Skeletal muscle tissue (tissue), 4 donors: ENCODE data around the gene MTMR3. TPM values are rescaled to one million over a fixed set of nuclear protein-coding genes. Genes with fewer than 3 reads are reported as not detected.

Experiments
- H3K27ac ChIP-seq: one replicate; pipeline ENCODE4 v1.7.0; 2013; ENCODE audit warnings: mild to moderate bottlenecking, low read depth, low read length, inconsistent platforms
- H3K27me3 ChIP-seq, 3 donors: one replicate each; pipeline ENCODE4 v1.7.0; 2013; ENCODE audit warnings: low read length in 3 of 3; ENCODE audit not compliant: control insufficient read depth in 3 of 3, insufficient read depth in 3 of 3
- H3K36me3 ChIP-seq, 3 donors: one replicate each; pipeline ENCODE4 v1.7.0; 2013; ENCODE audit warnings: low read length in 3 of 3; ENCODE audit not compliant: control insufficient read depth in 3 of 3, insufficient read depth in 3 of 3
- H3K4me1 ChIP-seq, 3 donors: one replicate each; pipeline ENCODE4 v1.7.0; 2013; ENCODE audit warnings: low read length in 3 of 3, mild to moderate bottlenecking in 3 of 3; ENCODE audit not compliant: control insufficient read depth in 3 of 3, insufficient read depth in 3 of 3
- H3K4me3 ChIP-seq, 3 donors: one replicate each; pipeline ENCODE4 v1.7.0; 2013; ENCODE audit warnings: low read length in 3 of 3
- H3K9ac ChIP-seq, 3 donors: one replicate each; pipeline ENCODE4 v1.7.0; 2013; ENCODE audit warnings: low read length in 3 of 3, mild to moderate bottlenecking in 3 of 3, moderate library complexity in 2 of 3, low read depth in 1 of 3
- H3K9me3 ChIP-seq, 3 donors: one replicate each; pipeline ENCODE4 v1.7.0; 2013; ENCODE audit warnings: low read length in 3 of 3; ENCODE audit not compliant: control insufficient read depth in 3 of 3
- total RNA-seq: library from RNA; depleted of rRNA; stranded (reverse); fragments of >200 nt; gene quantifications from one replicate; pipeline ENCODE4 v1.2.3, GENCODE V29; 2014
- donor health status: Osteomylitis.

The MTMR3 gene
- total RNA-seq, 1 donor from 2014 or later: 38.6 TPM

DNA sequence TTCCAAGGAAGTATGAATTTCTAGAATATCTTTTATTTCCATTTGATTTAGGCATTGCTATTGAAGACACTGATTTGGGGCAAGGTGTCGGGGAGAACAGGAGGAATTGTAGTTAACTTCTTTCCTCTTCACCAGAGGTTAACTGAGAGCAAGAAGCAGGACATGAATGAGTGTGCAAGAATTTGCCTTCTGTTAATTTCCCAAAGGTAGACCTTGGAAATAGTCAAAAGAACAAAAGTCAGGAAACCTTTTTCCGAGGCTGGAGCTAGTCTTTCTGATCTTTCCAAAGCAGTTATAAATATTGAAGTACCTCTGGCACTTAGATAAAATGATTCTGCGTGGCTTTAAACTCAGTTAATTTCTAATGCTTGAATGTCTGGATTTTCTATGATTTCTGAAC is 66.9 kb downstream of the MTMR3 start:
- Histone ChIP-seq H3K27me3 (no peaks in the 10 kb centered on the region), H3K4me1 (peaks cover 11 to 21% (median 15%) of the 10 kb centered on the region in 3 donors), H3K9ac (peak overlapping the region in 1 of 3 donors; percentile 34), H3K9me3 (no peaks in the 10 kb centered on the region), H3K27ac (no peak overlapping the region), H3K4me3 (no peak overlapping the region), H3K36me3 (no peaks in the 10 kb centered on the region)

DNA sequence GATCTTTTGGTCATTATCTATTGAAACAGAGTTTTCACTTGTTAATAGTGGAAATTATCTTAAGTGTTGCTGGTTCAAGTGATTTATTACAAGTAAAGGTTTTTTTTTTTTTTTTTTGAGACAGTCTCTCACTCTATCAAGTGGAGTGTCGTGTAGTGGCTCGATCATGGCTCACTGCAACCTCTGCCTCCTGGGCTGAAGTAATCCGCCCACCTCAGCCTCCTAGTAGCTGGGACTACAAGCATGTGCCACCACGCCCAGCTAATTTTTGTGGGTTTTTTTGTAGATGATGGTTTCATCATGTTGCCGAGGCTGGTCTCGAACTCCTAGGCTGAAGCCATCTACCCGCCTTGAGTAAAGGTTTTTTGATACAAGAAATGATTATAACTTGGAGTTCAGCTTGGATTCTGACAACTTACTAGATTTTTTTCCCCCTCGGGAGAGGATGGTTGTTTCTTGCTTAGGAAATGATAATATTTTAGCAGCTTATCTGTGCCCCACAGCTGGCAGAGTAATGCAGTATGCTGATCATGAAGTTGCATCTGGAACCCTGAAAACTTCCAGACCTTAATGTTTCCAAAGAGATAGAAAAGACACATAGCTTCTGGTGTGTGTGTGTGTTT is 68.9 kb downstream of the MTMR3 start:
- no peaks in the 10 kb centered on the region for H3K9me3 ChIP-seq
- no peaks in the 10 kb centered on the region for H3K27me3 ChIP-seq
- H3K9ac ChIP-seq: no peak overlapping the region
- H3K4me3 ChIP-seq: no peak overlapping the region
- H3K27ac ChIP-seq: no peak overlapping the region
- H3K36me3 ChIP-seq: no peaks in the 10 kb centered on the region
- H3K4me1 ChIP-seq: peaks cover 7 to 11% (median 9%) of the 10 kb centered on the region in 3 donors

DNA sequence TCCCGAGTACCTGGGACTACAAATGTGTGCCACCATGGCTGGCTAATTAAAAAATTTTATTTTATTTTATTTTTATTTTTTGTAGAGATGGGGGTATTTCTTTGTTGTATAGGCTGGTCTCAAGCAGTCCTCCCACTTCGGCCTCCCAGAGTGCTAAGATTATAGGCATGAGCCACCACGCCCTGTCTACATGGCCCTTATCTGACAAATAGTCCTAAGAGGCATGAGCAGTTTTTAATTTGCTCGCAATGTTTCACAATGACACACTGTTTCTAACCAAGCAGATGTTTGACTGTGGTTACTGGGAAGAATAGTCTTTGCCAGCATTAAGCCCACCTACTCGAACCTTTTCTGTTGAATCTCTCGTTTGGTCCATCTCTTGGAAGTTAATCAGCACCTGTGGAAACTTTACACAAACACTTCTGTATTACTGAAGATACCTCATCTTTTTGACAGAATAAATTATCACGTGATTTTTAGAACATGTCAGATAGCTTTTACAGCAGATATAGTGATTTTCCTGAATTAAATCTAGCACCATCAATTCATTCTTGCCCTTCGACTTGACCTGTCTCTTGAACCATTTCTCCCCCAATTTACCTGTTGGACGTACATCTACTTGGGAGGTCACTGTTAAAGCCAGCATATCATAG is 71.4 kb downstream of the MTMR3 start:
- no peak overlapping the region for H3K9ac ChIP-seq
- H3K4me3 ChIP-seq: no peak overlapping the region
- no peak overlapping the region for H3K27ac ChIP-seq
- H3K27me3 ChIP-seq: no peaks in the 10 kb centered on the region
- no peaks in the 10 kb centered on the region for H3K9me3 ChIP-seq
- H3K36me3 ChIP-seq: no peaks in the 10 kb centered on the region
- H3K4me1 ChIP-seq: peaks cover 0 to 7% (median 4%) of the 10 kb centered on the region in 3 donors

DNA sequence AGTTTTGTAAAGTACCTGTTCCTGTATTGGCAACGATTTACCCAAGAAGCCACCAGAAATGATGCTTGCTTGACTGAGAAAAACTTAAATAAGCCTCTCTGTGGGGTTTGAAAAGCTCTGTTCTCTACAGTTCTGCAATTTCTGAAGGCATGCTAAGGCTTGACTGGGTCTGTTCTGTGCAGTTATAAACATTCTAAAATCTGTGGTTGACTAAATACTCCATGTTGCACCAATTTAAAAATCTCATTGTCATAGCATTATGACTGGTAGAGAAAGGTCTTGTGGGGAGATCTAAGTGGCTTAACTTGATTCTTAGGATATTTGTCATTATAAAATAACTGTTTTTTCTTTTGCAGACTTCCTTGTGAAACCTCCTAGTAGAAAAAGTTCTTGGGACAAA is 73.7 kb downstream of the MTMR3 start:
- Histone ChIP-seq H3K36me3 (no peaks in the 10 kb centered on the region), H3K4me1 (peaks cover 0 to 3% (median 0%) of the 10 kb centered on the region in 3 donors), H3K27me3 (no peaks in the 10 kb centered on the region), H3K9ac (no peak overlapping the region), H3K9me3 (no peaks in the 10 kb centered on the region), H3K27ac (no peak overlapping the region), H3K4me3 (no peak overlapping the region)

DNA sequence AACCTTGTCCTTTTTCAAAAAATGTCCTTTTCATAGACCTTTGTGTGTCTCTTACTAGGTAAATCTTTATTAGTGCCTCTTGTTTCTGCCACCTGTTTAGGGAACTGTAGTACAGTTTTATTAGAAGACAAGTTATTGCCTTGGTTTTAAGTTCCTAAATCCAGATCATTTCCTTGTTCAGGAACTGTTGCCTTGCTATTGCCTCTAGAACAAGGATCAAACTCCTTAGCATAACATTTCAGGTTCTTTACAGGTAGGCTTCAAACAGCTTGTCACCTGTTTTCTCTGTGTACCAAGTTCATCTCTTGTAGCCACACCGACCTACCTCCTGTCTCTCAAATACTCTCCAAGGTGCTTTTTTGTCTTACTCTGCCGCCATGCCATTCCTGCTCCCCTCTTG is 75.2 kb downstream of the MTMR3 start:
- H3K9ac ChIP-seq: no peak overlapping the region
- H3K27ac ChIP-seq: no peak overlapping the region
- peaks cover 0 to 2% (median 0%) of the 10 kb centered on the region in 3 donors for H3K36me3 ChIP-seq
- H3K9me3 ChIP-seq: no peaks in the 10 kb centered on the region
- H3K4me1 ChIP-seq: no peaks in the 10 kb centered on the region
- H3K27me3 ChIP-seq: no peaks in the 10 kb centered on the region
- no peak overlapping the region for H3K4me3 ChIP-seq

DNA sequence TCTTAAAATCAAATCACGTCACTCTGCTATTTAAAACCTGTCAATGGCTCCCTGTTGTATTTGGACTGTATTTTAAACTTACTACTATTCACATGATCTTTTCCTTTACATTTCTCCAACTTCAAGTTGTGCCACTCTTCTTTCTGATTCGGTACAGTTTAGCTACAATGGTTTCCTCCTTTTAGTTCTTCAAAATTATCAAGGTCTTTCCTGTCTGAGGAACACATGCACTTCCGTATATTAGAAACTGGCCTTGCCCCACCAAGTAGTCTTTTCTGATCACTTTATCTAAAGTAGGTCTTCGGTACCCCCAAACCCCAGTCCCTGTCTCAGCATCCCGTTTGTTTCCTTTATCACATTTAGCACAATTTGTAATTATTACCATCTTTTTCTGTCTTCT is 81.8 kb downstream of the MTMR3 start:
- no peak overlapping the region for H3K27ac ChIP-seq
- no peaks in the 10 kb centered on the region for H3K27me3 ChIP-seq
- peaks cover 3 to 12% (median 9%) of the 10 kb centered on the region in 3 donors for H3K4me1 ChIP-seq
- H3K9me3 ChIP-seq: no peaks in the 10 kb centered on the region
- no peak overlapping the region for H3K4me3 ChIP-seq
- peak overlapping the region in 1 of 3 donors; percentile 14 for H3K9ac ChIP-seq
- peaks cover 0 to 2% (median 0%) of the 10 kb centered on the region in 3 donors for H3K36me3 ChIP-seq

DNA sequence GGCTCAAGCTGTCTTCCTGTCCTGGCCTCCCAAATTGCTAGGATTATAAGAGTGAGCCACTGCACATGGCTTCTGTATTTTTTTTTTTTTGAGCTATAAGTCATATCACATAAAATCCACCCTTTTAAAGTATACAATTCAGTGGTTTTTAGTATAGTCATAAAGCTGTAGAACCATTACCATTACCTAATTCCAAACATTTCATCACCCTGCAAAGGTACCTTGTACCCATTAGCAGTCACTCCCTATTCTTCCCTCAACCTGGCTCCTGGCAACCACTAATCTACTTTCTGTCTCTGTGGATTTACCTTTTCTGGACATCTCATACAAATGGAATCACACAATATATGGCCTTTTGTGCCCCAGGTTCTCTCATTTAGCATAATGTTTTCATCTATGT is 84.5 kb downstream of the MTMR3 start:
- no peaks in the 10 kb centered on the region for H3K27me3 ChIP-seq
- H3K9me3 ChIP-seq: no peaks in the 10 kb centered on the region
- H3K4me1 ChIP-seq: peaks cover 3 to 12% (median 9%) of the 10 kb centered on the region in 3 donors
- H3K27ac ChIP-seq: no peak overlapping the region
- no peak overlapping the region for H3K4me3 ChIP-seq
- H3K9ac ChIP-seq: no peak overlapping the region
- H3K36me3 ChIP-seq: peaks cover 0 to 7% (median 3%) of the 10 kb centered on the region in 3 donors

DNA sequence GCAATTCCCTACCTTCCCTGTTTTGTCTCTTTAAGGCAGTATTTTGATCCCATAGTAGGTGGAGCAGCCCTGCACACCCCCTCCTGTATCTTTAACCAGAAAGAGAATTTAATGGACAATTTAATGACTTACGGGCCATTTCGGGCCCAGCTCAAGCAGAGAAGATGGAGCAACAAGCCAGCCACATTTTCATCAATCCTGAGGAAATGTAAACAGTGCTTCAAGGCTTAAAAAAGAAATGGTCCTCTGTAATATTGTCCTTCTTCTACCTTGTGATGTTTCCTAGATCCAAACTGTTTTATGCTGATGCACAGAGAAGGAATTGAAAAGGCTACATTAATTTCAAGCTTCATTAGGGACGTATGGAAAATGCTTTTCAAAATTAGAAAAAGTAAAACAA is 88.6 kb downstream of the MTMR3 start:
- H3K4me3 ChIP-seq: no peak overlapping the region
- H3K9me3 ChIP-seq: no peaks in the 10 kb centered on the region
- no peaks in the 10 kb centered on the region for H3K27me3 ChIP-seq
- peaks cover 0 to 7% (median 7%) of the 10 kb centered on the region in 3 donors for H3K36me3 ChIP-seq
- no peaks in the 10 kb centered on the region for H3K4me1 ChIP-seq
- no peak overlapping the region for H3K27ac ChIP-seq
- H3K9ac ChIP-seq: no peak overlapping the region

DNA sequence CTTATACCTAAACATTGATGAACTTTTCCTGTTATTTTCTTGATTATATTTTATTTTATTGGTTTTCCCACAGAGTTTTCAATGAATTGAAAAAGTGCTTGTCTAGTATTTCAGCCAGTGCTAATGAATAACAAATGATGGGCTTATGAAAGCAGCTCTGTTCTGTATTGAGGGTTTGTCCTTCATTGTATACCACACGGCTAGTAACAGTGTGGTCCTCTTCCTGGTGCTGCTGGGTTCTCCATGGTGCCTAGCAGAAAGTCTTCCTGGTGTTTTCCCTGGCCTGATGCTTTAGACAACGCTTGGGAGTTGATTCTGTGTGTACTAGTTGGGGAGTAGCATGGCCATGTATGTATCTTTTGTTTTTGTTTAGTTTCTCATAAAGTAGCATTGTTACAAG is 89.1 kb downstream of the MTMR3 start:
- Histone ChIP-seq H3K4me1 (no peaks in the 10 kb centered on the region), H3K9me3 (no peaks in the 10 kb centered on the region), H3K36me3 (peaks cover 0 to 7% (median 7%) of the 10 kb centered on the region in 3 donors), H3K4me3 (no peak overlapping the region), H3K27me3 (no peaks in the 10 kb centered on the region), H3K27ac (no peak overlapping the region), H3K9ac (no peak overlapping the region)

DNA sequence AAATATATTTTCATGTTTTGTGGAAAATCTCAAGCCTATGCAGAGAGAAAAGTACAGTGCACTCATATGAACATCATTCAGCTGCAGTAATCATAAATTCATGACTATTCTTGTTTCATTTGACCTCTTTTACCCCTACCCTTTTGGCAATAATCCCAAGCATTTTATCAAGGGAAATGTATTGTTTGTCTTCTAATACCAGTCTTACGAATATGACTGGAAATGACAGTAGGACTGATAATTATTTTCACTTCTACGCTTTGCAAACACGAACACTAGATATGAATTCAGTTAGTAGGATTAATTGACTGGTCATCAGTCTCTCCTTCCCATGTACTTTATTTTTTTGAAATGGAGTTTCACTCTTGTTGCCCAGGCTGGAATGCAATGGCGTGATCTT is 90.3 kb downstream of the MTMR3 start:
- Histone ChIP-seq H3K9me3 (no peaks in the 10 kb centered on the region), H3K27me3 (no peaks in the 10 kb centered on the region), H3K4me1 (no peaks in the 10 kb centered on the region), H3K4me3 (no peak overlapping the region), H3K36me3 (peaks cover 0 to 7% (median 7%) of the 10 kb centered on the region in 3 donors), H3K9ac (no peak overlapping the region), H3K27ac (no peak overlapping the region)
